Dendritic cell treated with granulocyte-macrophage colony-stimulating factor and Interleukin-4, amounts not matched to agents 40 ng/mL and 50 ng/mL, for 4 days (primary cell): ENCODE data around the gene BPIFB6.

Experiments used
- H3K27ac Mint-ChIP-seq: one replicate; pipeline ENCODE4 v1.8.0; 2022; ENCODE audit warnings: mild to moderate bottlenecking, mixed read lengths
- H3K27me3 Mint-ChIP-seq: one replicate; pipeline ENCODE4 v1.8.0; 2022; ENCODE audit warnings: mild to moderate bottlenecking, mixed read lengths
- H3K36me3 Mint-ChIP-seq: one replicate; pipeline ENCODE4 v1.8.0; 2022; ENCODE audit warnings: low read depth, mixed read lengths
- H3K4me1 Mint-ChIP-seq: one replicate; pipeline ENCODE4 v1.8.0; 2022; ENCODE audit warnings: low read depth, mixed read lengths
- H3K4me3 Mint-ChIP-seq: one replicate; pipeline ENCODE4 v1.8.0; 2022; ENCODE audit warnings: mild to moderate bottlenecking, moderate library complexity, mixed read lengths
- H3K9me3 Mint-ChIP-seq: one replicate; pipeline ENCODE4 v1.8.0; 2022; ENCODE audit warnings: mixed read lengths
- intact Hi-C: fragments of 100-400 bp; cut with micrococcal nuclease; formaldehyde crosslinking; loops from one replicate; pipeline ENCODE4 v1.15.0; 2022

BPIFB6 gene, protein sequence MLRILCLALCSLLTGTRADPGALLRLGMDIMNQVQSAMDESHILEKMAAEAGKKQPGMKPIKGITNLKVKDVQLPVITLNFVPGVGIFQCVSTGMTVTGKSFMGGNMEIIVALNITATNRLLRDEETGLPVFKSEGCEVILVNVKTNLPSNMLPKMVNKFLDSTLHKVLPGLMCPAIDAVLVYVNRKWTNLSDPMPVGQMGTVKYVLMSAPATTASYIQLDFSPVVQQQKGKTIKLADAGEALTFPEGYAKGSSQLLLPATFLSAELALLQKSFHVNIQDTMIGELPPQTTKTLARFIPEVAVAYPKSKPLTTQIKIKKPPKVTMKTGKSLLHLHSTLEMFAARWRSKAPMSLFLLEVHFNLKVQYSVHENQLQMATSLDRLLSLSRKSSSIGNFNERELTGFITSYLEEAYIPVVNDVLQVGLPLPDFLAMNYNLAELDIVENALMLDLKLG

DNA sequence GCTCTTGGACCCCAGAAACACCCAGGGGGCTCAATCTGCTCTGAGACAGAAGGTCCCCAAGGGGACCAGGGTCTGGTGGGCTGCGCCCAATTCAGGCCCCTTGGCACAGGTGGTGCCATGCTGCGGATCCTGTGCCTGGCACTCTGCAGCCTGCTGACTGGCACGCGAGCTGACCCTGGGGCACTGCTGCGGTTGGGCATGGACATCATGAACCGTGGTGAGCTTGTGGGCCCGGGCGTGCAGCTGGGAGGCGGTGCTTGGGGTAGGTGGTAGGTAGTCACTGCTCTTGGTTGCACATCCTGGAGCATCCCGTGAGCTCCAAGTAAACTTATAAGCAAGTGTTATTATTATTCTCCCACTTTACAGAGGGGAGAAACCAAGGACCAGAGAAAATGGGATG is at the start of gene BPIFB6:
Gene BPIFB6 (plus strand): TSS at position 118 of the 400 bp plus-strand sequence. CDS start 0 bp downstream, at position 118.
- Mint-ChIP-seq H3K4me1 (no peaks in the 10 kb centered on the region), H3K36me3 (no peaks in the 10 kb centered on the region), H3K4me3 (no peak within 1 kb of the TSS), H3K27ac (no peak within 1 kb of the TSS), H3K27me3 (peaks cover 2% of the 10 kb centered on the region), H3K9me3 (no peaks in the 10 kb centered on the region)
- intact Hi-C loops = no loop called here

DNA sequence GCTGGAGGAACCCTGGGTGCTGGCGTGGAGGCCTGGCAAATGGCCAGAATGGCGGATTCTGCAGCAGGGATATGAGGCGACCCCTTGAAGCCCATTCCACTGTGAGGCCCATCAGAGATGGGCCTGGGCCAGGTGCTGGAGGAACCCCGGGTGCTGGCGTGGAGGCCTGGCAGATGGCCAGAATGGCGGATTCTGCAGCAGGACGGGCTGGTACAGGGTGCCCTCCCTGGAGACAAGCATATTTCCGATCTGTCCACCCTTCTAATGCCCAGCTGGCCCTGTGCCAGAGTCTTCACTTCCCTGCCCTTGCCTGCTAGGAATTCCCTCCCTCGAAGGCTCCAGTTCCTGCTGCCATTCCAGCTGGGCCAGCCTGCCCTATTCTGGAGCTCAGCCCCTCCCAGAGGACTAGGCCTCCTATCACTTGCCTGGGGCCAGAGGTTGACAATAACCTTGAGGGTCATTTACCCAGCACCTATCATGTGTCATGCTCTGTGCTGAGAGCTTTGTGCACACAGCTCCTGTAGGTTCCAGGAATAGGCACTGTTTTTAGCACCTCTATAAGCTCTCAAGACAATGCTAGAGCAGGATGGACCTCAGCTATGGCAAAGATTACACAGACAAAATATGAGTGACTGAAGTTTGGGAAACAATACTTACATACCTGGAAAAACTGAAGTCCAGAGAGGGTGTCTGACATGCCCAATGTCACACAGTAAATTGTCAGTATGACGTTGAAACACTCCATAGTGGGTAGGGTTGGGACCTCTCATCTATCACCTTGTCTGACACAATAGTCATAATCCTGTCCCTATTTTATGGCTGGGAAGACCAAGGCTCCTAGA is 48.6 kb upstream of the BPIFB6 start:
- H3K9me3 Mint-ChIP-seq = no peaks in the 10 kb centered on the region
- no peaks in the 10 kb centered on the region for H3K4me1 Mint-ChIP-seq
- no peak overlapping the region for H3K27ac Mint-ChIP-seq
- intact Hi-C loops = no loop called here
- H3K27me3 Mint-ChIP-seq = no peaks in the 10 kb centered on the region
- H3K4me3 Mint-ChIP-seq = no peak overlapping the region
- no peaks in the 10 kb centered on the region for H3K36me3 Mint-ChIP-seq

DNA sequence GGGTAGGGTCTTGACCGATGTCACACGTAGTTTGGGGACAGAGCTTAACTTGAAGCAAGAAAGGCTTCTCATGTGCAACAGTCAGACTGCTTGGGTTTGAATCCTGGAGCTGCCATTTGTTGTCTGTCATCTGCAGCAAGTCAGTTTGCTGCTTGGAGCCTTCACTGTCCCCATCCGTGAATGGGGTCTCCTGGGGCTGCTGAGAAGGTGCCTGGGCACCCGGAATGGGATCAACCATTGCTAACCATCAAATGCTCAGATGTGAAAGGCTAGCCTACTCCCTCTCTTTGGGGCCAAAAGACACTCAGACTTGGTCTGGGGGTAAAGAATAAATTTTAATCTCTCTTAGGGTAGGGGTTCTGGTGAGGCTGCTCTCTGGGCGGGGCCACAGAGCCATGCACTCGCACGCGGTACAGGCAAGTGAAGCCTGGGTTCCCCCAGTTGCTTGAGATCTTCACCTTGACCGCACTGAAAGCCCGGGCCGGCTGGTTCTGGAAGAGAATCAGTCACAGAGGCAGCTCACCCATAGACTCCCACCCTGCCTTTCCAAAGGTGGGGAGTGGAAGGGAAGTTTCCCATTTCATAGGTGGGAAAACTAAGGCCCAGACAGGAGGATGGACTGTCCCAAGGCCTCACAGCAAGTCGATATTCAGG is 47.9 kb upstream of the BPIFB6 start:
- intact Hi-C loops = no loop called here
- Mint-ChIP-seq H3K36me3 (no peaks in the 10 kb centered on the region), H3K4me3 (no peak overlapping the region), H3K4me1 (no peaks in the 10 kb centered on the region), H3K9me3 (no peaks in the 10 kb centered on the region), H3K27me3 (no peaks in the 10 kb centered on the region), H3K27ac (no peak overlapping the region)

DNA sequence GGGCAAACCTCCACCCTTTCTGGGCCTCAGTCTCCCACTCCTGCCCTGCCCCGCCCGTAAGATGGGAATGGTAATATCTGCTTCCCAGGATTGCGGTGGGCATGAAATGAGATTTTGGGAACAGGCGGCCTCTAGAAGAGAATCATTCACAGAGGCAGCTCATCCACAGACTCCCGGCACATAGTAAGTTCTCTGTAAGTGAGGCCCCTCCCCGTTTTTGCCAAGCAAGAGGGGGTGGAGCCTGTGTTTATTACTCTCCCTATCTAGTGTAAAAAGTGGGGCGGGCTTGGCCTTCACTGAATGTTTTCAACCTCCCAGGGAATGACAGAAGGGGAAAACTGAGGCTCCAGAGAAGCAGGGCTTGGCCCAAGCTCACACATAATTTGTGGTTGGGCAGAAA is 47.3 kb upstream of the BPIFB6 start:
- no peak overlapping the region for H3K27ac Mint-ChIP-seq
- H3K4me3 Mint-ChIP-seq = no peak overlapping the region
- no peaks in the 10 kb centered on the region for H3K36me3 Mint-ChIP-seq
- no peaks in the 10 kb centered on the region for H3K27me3 Mint-ChIP-seq
- intact Hi-C loops = no loop called here
- H3K4me1 Mint-ChIP-seq = no peaks in the 10 kb centered on the region
- H3K9me3 Mint-ChIP-seq = no peaks in the 10 kb centered on the region

DNA sequence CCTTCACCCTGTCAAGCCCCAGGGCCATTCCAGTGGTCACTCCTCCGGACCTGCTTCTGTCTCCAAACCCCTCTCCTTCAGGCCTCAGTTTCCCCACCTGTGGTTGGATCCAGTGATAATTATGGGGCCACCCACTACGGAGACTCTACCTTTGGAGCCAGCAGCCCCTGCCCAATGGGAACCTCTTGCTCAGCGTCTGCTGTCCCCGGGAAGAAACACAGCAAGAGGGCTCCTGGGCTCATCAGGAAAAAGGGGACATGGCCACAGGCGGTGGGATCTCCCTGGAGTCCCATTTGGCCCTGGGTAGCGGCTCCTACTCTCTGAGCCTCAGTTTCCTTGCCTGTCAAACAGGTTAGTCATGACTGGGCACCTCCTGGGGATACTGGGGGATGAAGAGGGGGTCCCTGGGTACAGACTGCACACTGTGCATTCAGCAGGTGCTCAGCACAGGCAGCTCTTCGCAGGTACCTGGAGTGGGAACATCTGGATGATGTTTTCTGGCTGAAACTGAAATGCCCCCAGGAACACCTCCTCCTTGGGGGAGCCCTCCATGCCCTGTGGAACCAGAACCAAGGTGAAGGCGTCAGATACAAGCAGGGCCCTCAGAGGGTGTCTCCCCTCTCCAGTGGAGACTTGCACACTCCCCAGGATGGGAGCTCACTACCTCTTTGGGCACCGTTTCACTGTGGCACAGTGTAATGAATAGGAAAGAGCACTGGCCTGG is 46.7 kb upstream of the BPIFB6 start:
- no peak overlapping the region for H3K4me3 Mint-ChIP-seq
- H3K9me3 Mint-ChIP-seq = no peaks in the 10 kb centered on the region
- intact Hi-C loops = no loop called here
- no peak overlapping the region for H3K27ac Mint-ChIP-seq
- no peaks in the 10 kb centered on the region for H3K27me3 Mint-ChIP-seq
- no peaks in the 10 kb centered on the region for H3K36me3 Mint-ChIP-seq
- H3K4me1 Mint-ChIP-seq = no peaks in the 10 kb centered on the region

DNA sequence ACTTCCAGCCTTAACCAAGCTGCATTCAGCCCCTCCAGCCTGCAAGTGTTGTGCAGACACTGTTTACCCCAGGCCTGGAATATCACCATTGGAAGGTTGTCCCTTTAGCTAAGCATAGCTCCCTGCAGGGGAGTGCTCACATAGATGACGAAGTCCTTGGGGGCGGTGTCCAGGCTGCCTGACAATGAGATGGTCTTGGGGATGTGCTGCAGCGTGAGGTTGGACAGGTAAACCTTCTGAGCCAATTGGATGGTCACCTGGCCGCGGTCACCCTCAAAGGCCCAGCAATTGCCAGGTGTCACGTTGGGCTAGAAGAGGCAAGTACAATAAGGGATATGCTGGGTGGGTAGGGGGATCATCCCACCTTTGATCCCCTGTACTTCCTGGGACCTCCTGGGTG is 45.9 kb upstream of the BPIFB6 start:
- no peak overlapping the region for H3K27ac Mint-ChIP-seq
- no peaks in the 10 kb centered on the region for H3K36me3 Mint-ChIP-seq

DNA sequence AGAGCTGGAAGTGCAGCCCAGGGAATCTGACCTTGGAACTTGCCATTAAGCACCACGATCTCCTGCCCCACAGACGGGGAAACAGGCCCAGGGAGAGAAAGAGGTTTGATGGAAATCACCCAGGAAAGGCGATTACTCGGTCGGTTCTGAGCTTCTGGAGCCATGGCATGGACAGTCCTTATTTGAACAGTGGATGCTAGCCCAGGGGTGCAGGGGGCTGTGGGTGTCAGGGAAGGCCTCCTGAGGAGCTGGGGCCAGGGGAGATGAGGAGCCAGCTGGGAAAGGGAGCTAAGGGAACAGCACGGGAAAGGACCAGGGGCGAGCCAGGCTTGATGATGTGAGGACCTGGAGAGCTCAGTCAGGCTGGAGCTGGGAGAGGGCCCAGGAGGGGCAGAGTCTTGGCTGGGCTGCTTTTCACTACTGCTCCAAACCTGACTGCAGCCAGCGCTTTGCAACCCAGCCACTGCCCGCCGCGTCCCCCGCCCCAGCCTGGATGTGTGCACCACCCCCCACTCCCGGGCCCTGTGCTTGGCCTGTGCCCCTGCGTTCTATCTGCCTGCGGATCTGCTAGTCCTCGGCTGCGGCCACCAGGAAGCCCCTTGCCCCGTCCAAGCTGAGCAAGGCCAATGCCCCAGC is 45.0 kb upstream of the BPIFB6 start:
- H3K27ac Mint-ChIP-seq = no peak overlapping the region
- H3K36me3 Mint-ChIP-seq = no peaks in the 10 kb centered on the region
- no peak overlapping the region for H3K4me3 Mint-ChIP-seq
- H3K4me1 Mint-ChIP-seq = no peaks in the 10 kb centered on the region
- H3K9me3 Mint-ChIP-seq = no peaks in the 10 kb centered on the region
- H3K27me3 Mint-ChIP-seq = no peaks in the 10 kb centered on the region
- intact Hi-C loops = no loop called here

More for the DNA sequence above, 45.9 kb upstream of the BPIFB6 start:
- no peaks in the 10 kb centered on the region for H3K9me3 Mint-ChIP-seq
- H3K4me1 Mint-ChIP-seq = no peaks in the 10 kb centered on the region
- H3K27me3 Mint-ChIP-seq = no peaks in the 10 kb centered on the region
- no peak overlapping the region for H3K4me3 Mint-ChIP-seq
- intact Hi-C loops = no loop called here

DNA sequence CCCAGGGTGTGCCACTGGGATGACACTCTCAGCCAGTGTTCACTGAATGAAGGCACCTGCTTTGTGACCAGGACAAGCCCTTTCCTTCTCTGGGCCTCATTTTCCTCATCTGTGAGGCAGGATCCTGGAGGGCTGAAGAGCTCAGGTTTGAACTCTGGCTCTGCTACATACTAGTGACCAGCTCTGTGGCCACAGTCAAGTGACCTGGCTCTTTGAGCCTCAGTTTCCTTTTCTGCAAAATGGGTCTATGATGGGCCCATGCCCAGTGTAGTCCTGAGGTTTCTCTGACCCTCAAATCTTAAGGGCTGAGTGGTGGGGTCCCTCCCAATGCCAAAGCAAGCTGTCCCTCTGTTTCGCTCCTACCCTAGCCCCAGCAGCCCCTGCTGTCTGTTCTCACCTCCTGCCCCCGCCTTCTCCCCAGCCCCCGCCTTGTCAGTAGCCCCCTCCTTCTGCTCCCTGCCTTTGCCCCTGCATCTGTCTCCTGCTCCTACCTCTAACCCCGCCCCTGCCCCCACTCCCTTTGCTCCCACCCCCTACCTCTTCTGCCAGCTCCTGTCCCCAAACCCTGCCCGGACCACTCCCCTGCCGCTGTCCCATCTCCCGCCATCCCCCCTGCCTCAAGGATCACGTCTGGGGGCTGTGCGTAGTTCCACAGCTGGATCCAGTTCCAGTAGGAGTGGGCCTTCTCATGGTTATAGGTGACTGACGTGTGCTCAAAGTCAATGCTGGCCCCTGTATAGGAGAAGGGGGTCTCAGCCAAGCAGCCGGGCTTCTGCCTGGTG is 44.2 kb upstream of the BPIFB6 start:
- H3K4me1 Mint-ChIP-seq = no peaks in the 10 kb centered on the region
- no peak overlapping the region for H3K4me3 Mint-ChIP-seq
- intact Hi-C loops = no loop called here
- no peaks in the 10 kb centered on the region for H3K9me3 Mint-ChIP-seq
- no peaks in the 10 kb centered on the region for H3K27me3 Mint-ChIP-seq
- H3K36me3 Mint-ChIP-seq = no peaks in the 10 kb centered on the region
- H3K27ac Mint-ChIP-seq = no peak overlapping the region

DNA sequence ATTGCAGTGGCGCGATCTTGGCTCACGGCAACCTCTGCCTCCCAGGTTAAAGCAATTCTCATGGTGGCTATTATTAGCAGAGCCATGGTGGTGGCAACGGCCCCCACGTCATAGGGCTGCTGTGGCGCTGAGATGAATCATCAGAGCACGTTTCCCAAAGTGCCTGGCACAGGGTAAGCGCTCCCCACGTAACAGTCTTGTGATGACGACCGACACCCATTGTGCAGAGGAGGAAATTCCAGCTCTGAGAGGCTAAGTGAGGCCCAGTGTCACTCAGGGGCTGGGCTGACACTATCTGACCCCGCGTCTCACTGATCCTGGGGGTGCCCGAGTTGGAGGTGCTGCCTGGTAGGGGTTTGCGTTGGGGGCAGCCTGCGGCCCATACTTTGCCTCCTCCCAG is 43.4 kb upstream of the BPIFB6 start:
- intact Hi-C loops = no loop called here
- H3K27ac Mint-ChIP-seq = no peak overlapping the region
- H3K36me3 Mint-ChIP-seq = no peaks in the 10 kb centered on the region
- no peaks in the 10 kb centered on the region for H3K27me3 Mint-ChIP-seq
- no peak overlapping the region for H3K4me3 Mint-ChIP-seq
- no peaks in the 10 kb centered on the region for H3K4me1 Mint-ChIP-seq
- H3K9me3 Mint-ChIP-seq = no peaks in the 10 kb centered on the region

DNA sequence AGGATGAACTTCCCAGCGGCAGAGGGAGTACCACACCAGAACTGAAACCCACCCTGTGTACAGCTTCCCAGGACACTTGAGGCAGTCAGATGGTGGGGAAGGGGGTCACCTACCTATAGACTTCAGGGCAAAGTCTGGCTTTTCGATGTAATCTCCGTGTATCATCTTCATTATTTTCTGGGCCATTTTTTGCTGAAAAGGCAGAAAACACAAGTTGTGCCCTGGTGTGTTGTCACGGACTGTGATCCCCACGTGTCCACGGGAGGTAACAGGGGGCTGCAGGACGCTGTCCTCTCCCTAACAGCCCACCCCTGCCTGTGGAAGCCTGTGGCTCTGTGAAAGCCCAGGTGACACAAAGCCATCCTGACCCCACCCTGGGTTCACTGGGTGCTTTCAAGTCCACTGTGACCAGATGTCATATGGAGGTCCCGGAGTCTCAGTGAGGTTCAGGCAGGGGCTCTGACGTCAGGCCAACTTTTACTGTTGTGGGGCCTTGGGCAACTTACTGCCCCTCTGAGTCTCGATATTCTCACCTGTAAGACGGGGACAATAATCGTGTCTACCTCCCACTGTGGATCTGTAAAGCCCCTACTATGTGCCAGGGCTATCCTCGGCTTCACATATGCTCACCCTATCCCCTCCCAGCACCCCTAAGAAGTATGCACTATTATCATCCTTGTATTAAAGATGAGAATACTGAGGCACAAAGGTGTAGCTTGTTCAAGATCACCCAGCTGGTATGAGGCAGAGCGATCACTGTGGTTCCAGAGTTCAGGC is 41.8 kb upstream of the BPIFB6 start:
- no peaks in the 10 kb centered on the region for H3K36me3 Mint-ChIP-seq
- intact Hi-C loops = no loop called here
- no peaks in the 10 kb centered on the region for H3K9me3 Mint-ChIP-seq
- no peak overlapping the region for H3K4me3 Mint-ChIP-seq
- no peaks in the 10 kb centered on the region for H3K27me3 Mint-ChIP-seq
- H3K4me1 Mint-ChIP-seq = no peaks in the 10 kb centered on the region
- no peak overlapping the region for H3K27ac Mint-ChIP-seq

DNA sequence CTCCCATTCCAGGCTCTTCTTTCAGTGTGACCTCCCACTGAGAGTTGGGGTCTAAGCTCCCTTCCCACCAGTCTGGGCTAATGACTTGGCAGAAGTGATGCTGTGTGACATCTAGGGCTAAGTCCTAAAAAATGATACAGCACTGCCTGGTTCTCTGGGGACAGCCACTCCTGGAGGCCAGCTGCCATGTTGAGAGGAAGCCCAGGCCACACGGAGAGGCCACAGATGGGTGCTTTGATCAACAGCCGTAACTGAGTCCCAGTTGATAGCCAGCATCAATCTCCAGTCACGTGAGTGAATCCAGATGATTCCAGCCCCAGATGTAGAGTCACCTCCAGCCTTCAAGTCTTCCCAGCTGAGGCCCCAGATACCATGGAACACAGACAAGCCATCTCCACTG is 41.0 kb upstream of the BPIFB6 start:
- no peaks in the 10 kb centered on the region for H3K4me1 Mint-ChIP-seq
- intact Hi-C loops = no loop called here
- H3K9me3 Mint-ChIP-seq = no peaks in the 10 kb centered on the region
- no peaks in the 10 kb centered on the region for H3K36me3 Mint-ChIP-seq
- H3K4me3 Mint-ChIP-seq = no peak overlapping the region
- H3K27me3 Mint-ChIP-seq = no peaks in the 10 kb centered on the region
- H3K27ac Mint-ChIP-seq = no peak overlapping the region

DNA sequence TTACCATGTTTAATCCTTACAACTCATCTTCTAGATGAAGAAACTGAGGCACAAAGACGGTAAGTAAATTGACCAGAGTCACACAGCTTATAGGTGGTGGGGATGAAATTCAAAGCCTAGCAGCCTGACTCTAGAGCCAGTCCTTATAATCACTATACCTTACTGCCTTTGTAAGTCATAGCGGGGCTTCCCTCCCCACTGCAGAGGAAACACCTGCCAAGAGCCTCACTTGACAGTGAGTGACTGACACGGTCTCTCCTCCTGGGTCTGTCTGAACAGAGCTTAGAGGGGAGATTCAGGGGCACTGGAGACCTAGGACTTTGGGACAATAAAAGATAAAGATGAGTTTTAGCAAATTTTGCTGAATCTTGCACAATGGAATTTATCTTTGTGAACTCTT is 40.1 kb upstream of the BPIFB6 start:
- Mint-ChIP-seq H3K4me3 (no peak overlapping the region), H3K4me1 (no peaks in the 10 kb centered on the region), H3K36me3 (no peaks in the 10 kb centered on the region), H3K27me3 (no peaks in the 10 kb centered on the region), H3K9me3 (no peaks in the 10 kb centered on the region), H3K27ac (no peak overlapping the region)
- intact Hi-C loops = no loop called here
